NT2/D1 (cell line): ENCODE results near the gene MTHFSD.

Experiments used
- SUZ12 ChIP-seq: IDR thresholded peaks from 2 replicates; pipeline ENCODE4 v1.6.1; 2011; ENCODE audit not compliant: insufficient read length, insufficient read depth; ENCODE audit errors: extremely low read depth
- YY1 ChIP-seq: IDR thresholded peaks from 2 replicates; pipeline ENCODE4 v1.6.1; 2011; ENCODE audit not compliant: insufficient read length, insufficient read depth
- ZNF274 ChIP-seq: IDR thresholded peaks from 2 replicates; pipeline ENCODE4 v1.6.1; 2011; ENCODE audit warnings: mild to moderate bottlenecking, low read depth, low read length

GRCh38 chr16:86566601-86566965 lies 11.5 kb upstream of the MTHFSD start, which contains the start of gene FOXC2:
- TF ChIP-seq ZNF274, result no peak
- TF ChIP-seq YY1, result no peak
- no peak for TF ChIP-seq SUZ12
